K562 (cell line): ENCODE data around the gene HNRNPU. TPM values are rescaled to one million over a fixed set of nuclear protein-coding genes. Genes with fewer than 3 reads are reported as not detected.

Source experiments
- ATAC-seq: fragments of 200-7000 bp; cut with Tn5 transposase; 3 replicates; pipeline ENCODE4 v1.9.1; 2020; ENCODE audit warnings: moderate library complexity
- BruUV-seq: library from RNA; stranded (reverse); fragments of 400-500 nt; replicated peaks from 2 replicates; lab custom pipeline; 2021; lab: Mats Ljungman, UMichigan
- CTCF ChIA-PET: fragments of 300-600 bp; formaldehyde crosslinking; extraction: SDS; loops from one replicate; lab custom pipeline; 2021; ENCODE audit warnings: low intra/inter-chr PET ratio; lab: Yijun Ruan, JAX
- POLR2A ChIA-PET: fragments of 300-600, 350-650 bp; sonication (Branson Sonifier 250); formaldehyde crosslinking; extraction: SDS; loops from one replicate; lab custom pipeline; 2021; ENCODE audit warnings: antibody characterized with exemption, inconsistent platforms; lab: Yijun Ruan, JAX
- DNase-seq, 4 experiments: peaks; one replicate each; pipeline versions ENCODE4 v3.0.0 to v3.0.0-alpha.2; 2011 to 2018; ENCODE audit warnings: low spot score in 3 of 4, mixed read lengths in 3 of 4; ENCODE audit errors: extremely low read depth in 1 of 4
- FAIRE-seq: peaks from 2 replicates; lab custom pipeline; 2011; peaks lifted over from hg19 to GRCh38; lab: Jason Lieb, UNC
- H2AFZ ChIP-seq: 2 replicates; pipeline ENCODE4 v1.6.0; 2011; ENCODE audit warnings: low read depth, low read length, control low read depth, inconsistent platforms
- H3K27ac ChIP-seq: fragments of 200-600 bp; 3 replicates; pipeline ENCODE4 v1.8.0; 2011; ENCODE audit warnings: low read depth, mild to moderate bottlenecking, control low read depth, inconsistent platforms, low read length, moderate library complexity, mixed read lengths; ENCODE audit errors: extremely low read depth
- H3K27me3 ChIP-seq, 2 experiments: fragments of 300-600 bp in 1 of 2; 2 replicates in 1 of 2; 3 replicates in 1 of 2; pipeline versions ENCODE4 v1.6.0 to v1.8.0; 2011; ENCODE audit warnings: inconsistent platforms in 2 of 2, low read length in 2 of 2, mild to moderate bottlenecking in 1 of 2, mixed read lengths in 1 of 2, moderate library complexity in 1 of 2; ENCODE audit not compliant: control insufficient read depth in 2 of 2, insufficient read depth in 2 of 2
- H3K36me3 ChIP-seq: fragments of 300-600 bp; 3 replicates; pipeline ENCODE4 v1.8.0; 2011; ENCODE audit warnings: mild to moderate bottlenecking, low read length, inconsistent platforms; ENCODE audit not compliant: control insufficient read depth, insufficient read depth
- H3K4me1 ChIP-seq, 2 experiments: fragments of 200-600 bp in 1 of 2; replicated peaks in 1 of 2; 2 replicates in 1 of 2; 3 replicates in 1 of 2; pipeline versions ENCODE4 v1.5.1 to v1.8.0; 2011; ENCODE audit warnings: inconsistent platforms in 2 of 2, low read length in 2 of 2, mild to moderate bottlenecking in 1 of 2, mixed read lengths in 1 of 2, moderate library complexity in 1 of 2; ENCODE audit not compliant: control insufficient read depth in 2 of 2, insufficient read depth in 2 of 2
- H3K4me2 ChIP-seq: 2 replicates; pipeline ENCODE4 v1.6.1; 2011; ENCODE audit warnings: low read length, control low read depth, inconsistent platforms, mixed read lengths; ENCODE audit not compliant: insufficient read depth
- H3K4me3 ChIP-seq: fragments of 200-600 bp; sonication (generic), shearing (Covaris generic); 2 replicates; pipeline ENCODE4 v1.5.1; 2016; ENCODE audit warnings: control low read depth, inconsistent platforms
- H3K79me2 ChIP-seq: fragments of 200-600 bp; 3 replicates; pipeline ENCODE4 v1.8.0; 2011; ENCODE audit warnings: low read length, inconsistent platforms; ENCODE audit not compliant: control insufficient read depth, insufficient read depth
- H3K9ac ChIP-seq, 2 experiments: 2 replicates each; pipeline versions ENCODE4 v1.6.0 to v1.6.1; 2011; ENCODE audit warnings: low read depth in 2 of 2, low read length in 2 of 2, control low read depth in 1 of 2, inconsistent platforms in 1 of 2, mild to moderate bottlenecking in 1 of 2, mixed read lengths in 1 of 2; ENCODE audit not compliant: insufficient read depth in 1 of 2
- H3K9me1 ChIP-seq: one replicate; pipeline ENCODE4 v1.6.0; 2011; ENCODE audit warnings: inconsistent platforms, mild to moderate bottlenecking, low read length, moderate library complexity; ENCODE audit not compliant: control insufficient read depth, insufficient read depth
- H3K9me3 ChIP-seq: replicated peaks from 2 replicates; pipeline ENCODE4 v1.5.1; 2011; ENCODE audit warnings: low read depth, low read length, inconsistent platforms; ENCODE audit not compliant: control insufficient read depth, insufficient read depth
- H4K20me1 ChIP-seq: replicated peaks from 2 replicates; pipeline ENCODE4 v1.6.1; 2011; ENCODE audit warnings: low read length, inconsistent platforms, mixed read lengths; ENCODE audit not compliant: control insufficient read depth, insufficient read depth
- ELF4 ChIP-seq: fragments of 450-650 bp; formaldehyde crosslinking; IDR thresholded peaks from 2 replicates; pipeline ENCODE4 v1.4.0; 2022; ENCODE audit warnings: missing genetic modification characterization
- EP400 ChIP-seq: fragments of 450-650 bp; IDR thresholded peaks from 2 replicates; pipeline ENCODE4 v1.6.1; 2017; ENCODE audit warnings: antibody characterized with exemption, mild to moderate bottlenecking, moderate library complexity
- HDGF ChIP-seq: fragments of 450-650 bp; IDR thresholded peaks from 2 replicates; pipeline ENCODE4 v1.6.1; 2016
- KDM4B ChIP-seq, 2 experiments: fragments of 450-650 bp in 1 of 2; sonication (generic) in 1 of 2; IDR thresholded peaks; 2 replicates each; pipeline ENCODE4 v1.6.1; 2016 to 2017; ENCODE audit warnings: borderline replicate concordance in 2 of 2, antibody characterized with exemption in 1 of 2, low read depth in 1 of 2, mild to moderate bottlenecking in 1 of 2
- NR3C1 ChIP-seq: sonication (generic); formaldehyde crosslinking; IDR thresholded peaks from 2 replicates; pipeline ENCODE4 v1.8.1; 2022; ENCODE audit warnings: missing genetic modification reagents
- SUPT5H ChIP-seq: fragments of 450-650 bp; IDR thresholded peaks from 2 replicates; pipeline ENCODE4 v1.6.1; 2016
- ZNF175 ChIP-seq: fragments of 200-800 bp; sonication (Bioruptor generic); IDR thresholded peaks from 2 replicates; pipeline ENCODE4 v1.6.1; 2016; ENCODE audit warnings: low read depth, mild to moderate bottlenecking, missing genetic modification characterization, missing compliant biosample characterization
- ZNF507 ChIP-seq: conservative IDR thresholded peaks from 2 replicates; pipeline ENCODE4 v1.6.1; 2017; ENCODE audit warnings: missing genetic modification characterization, missing compliant biosample characterization
- WGBS: fragments of 100-300 bp; shearing (Covaris generic); methylation state at CpG from one replicate; pipeline ENCODE4 v1.1.6; 2016; ENCODE audit warnings: low coverage, mixed read lengths; ENCODE audit not compliant: insufficient coverage; ENCODE audit errors: missing lambda C conversion rate; 5-methylcytosine and 5-hydroxymethylcytosine counted together
- in situ Hi-C: fragments of 300-500 bp; cut with MboI; formaldehyde crosslinking; loops from 4 replicates; pipeline ENCODE4 v1.15.0; 2018; ENCODE audit warnings: inconsistent platforms, mixed read lengths
- intact Hi-C: fragments of 100-400 bp; cut with micrococcal nuclease; formaldehyde crosslinking; loops from 2 replicates; pipeline ENCODE4 v1.14.2; 2022
- polyA plus RNA-seq, 8 experiments: library from polyadenylated mRNA; depleted of rRNA in 4 of 8; stranded (reverse) in 5 of 8; unstranded in 3 of 8; fragments of >200 nt; fragmentation: Nextera tagmentation in 2 of 8; fragmentation: Illumina TruSeq in 1 of 8; extraction: Ambion mirVana in 2 of 8; extraction: Trizol in 1 of 8; gene quantifications; 2 replicates each; pipeline versions ENCODE4 v1.2.1 to v1.2.3, GENCODE V29; 2011 to 2014; ENCODE audit warnings: inconsistent platforms in 1 of 8, missing spikeins in 1 of 8
- total RNA-seq, 7 experiments: library from RNA; depleted of rRNA in 6 of 7; stranded (reverse); fragments of >200 nt in 6 of 7; fragmentation: Illumina TruSeq in 2 of 7; extraction: Trizol in 2 of 7; gene quantifications; 2 replicates each; pipeline versions ENCODE4 v1.2.1 to v1.2.3, GENCODE V29; 2011 to 2021; ENCODE audit warnings: low replicate concordance in 1 of 7
- TF ChIP-seq, protein P1 (sequence below): fragments of 250-450 bp; sonication (Bioruptor Pico); IDR thresholded peaks from 2 replicates; pipeline ENCODE4 v1.4.0; 2020
- TF ChIP-seq, protein P2 (sequence below): fragments of 250-450 bp; sonication (Bioruptor Pico); IDR thresholded peaks from 2 replicates; pipeline ENCODE4 v1.8.0; 2021; ENCODE audit warnings: borderline replicate concordance, mild to moderate bottlenecking, moderate library complexity; ENCODE audit not compliant: poor library complexity, severe bottlenecking
- TF ChIP-seq, protein P3 (sequence below): sonication (generic); formaldehyde crosslinking; IDR thresholded peaks from 2 replicates; pipeline ENCODE4 v1.8.0; 2022; ENCODE audit warnings: mild to moderate bottlenecking, missing genetic modification reagents
- TF ChIP-seq, protein P4 (sequence below): fragments of 450-650 bp; formaldehyde crosslinking; IDR thresholded peaks from 2 replicates; pipeline ENCODE4 v1.4.0; 2020; ENCODE audit warnings: mild to moderate bottlenecking, moderate library complexity

HNRNPU gene
- total and polyA plus RNA-seq, 9 of the 15 experiments (the other 6 are each of a cell fraction or from before 2014, with no cell fraction given) = 159 to 777 (median 577) TPM

DNA sequence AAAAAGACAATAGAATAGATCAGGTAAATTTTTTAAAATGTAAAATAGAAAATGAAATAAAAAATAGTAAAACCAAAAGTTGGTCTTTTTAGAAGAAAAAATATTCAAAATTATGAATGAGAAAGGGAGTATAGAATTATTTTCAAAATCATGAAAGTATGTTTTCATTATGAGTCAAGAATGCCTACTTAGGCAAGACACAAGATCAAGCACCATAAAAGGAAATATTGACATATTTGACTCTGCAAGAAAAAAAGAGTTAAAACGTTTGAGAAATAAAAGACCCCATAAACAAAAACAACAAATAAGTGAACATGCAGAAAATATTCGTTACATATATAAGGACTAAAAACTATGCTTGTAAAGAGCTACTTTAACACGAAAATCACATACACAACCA lies 33.7 kb downstream of the HNRNPU start:
- in situ Hi-C loops = no loop called here
- H3K9me1 ChIP-seq = no peaks in the 10 kb centered on the region
- no peaks in the 10 kb centered on the region for H3K27me3 ChIP-seq
- CTCF ChIA-PET = no interaction called here
- H3K27ac ChIP-seq = no peak overlapping the region
- POLR2A ChIA-PET = interaction anchor here (1.4 kb wide), 1 partner anchor 17 kb away, joined by 3 read pairs; no protein-coding TSS in a partner anchor
- BruUV-seq = no TSS peak
- H3K36me3 ChIP-seq = no peaks in the 10 kb centered on the region
- ATAC-seq (no peak), FAIRE-seq (no peak), DNase-seq (no peak)
- intact Hi-C loops = loop anchor here (10.0 kb wide), 1 partner anchor 214 kb away; no protein-coding TSS in a partner anchor
- peaks cover 0 to 17% of the 10 kb centered on the region in 2 experiments; a peak in 3 of 5 replicates for H3K4me1 ChIP-seq
- no peak overlapping the region for H3K4me3 ChIP-seq
- WGBS = 32% methylated on average over 3 of the region's 3 CpGs
- H3K9ac ChIP-seq = no peak overlapping the region
- H3K79me2 ChIP-seq = peaks cover 2% of the 10 kb centered on the region
- no peak overlapping the region for H3K4me2 ChIP-seq
- H2AFZ ChIP-seq = no peak overlapping the region
- no peak for TF ChIP-seq NR3C1
- H4K20me1 ChIP-seq = no peaks in the 10 kb centered on the region
- H3K9me3 ChIP-seq = no peaks in the 10 kb centered on the region

DNA sequence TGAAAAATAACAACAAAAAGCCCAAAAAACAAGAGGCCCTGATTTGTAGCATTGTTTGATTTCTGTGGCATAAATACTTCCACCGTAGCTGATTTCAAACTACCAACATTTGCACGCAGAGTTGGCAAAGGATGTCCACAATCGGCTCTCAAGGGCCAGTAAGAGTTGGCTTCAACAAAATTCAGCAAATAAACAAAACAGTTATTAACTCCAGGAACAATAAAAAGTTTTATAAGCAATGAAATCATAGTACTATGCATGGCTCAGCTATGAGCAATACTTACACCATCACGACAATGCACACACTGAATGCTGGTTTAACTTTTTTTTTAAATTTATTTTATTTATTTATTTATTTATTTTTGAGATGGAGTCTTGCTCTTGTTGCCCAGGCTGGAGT lies 37.6 kb downstream of the HNRNPU start:
- intact Hi-C loops (no loop called here), in situ Hi-C loops (no loop called here)
- Histone ChIP-seq H3K9ac (no peak overlapping the region), H3K27me3 (peaks cover 3 to 5% of the 10 kb centered on the region in 2 experiments; a peak in 1 of 5 replicates), H3K79me2 (no peaks in the 10 kb centered on the region), H3K9me1 (no peaks in the 10 kb centered on the region), H2AFZ (no peak overlapping the region), H4K20me1 (no peaks in the 10 kb centered on the region), H3K4me1 (0 out of 5 replicates have a peak, but pooled peaks cover 0 to 2% of the 10 kb centered on the region in 2 experiments), H3K36me3 (no peaks in the 10 kb centered on the region), H3K4me2 (no peak overlapping the region), H3K27ac (no peak overlapping the region), H3K9me3 (no peaks in the 10 kb centered on the region), H3K4me3 (no peak overlapping the region)
- no TSS peak for BruUV-seq
- POLR2A ChIA-PET = interaction anchor here (1.2 to 1.5 kb wide), 2 partner anchors 9 to 12 kb away, joined by 4 to 6 read pairs; partner anchors contain the start of gene COX20
- DNase-seq (no peak), ATAC-seq (no peak), FAIRE-seq (no peak)
- CTCF ChIA-PET = no interaction called here
- WGBS = 43% methylated on average over 4 of the region's 4 CpGs
- TF ChIP-seq HDGF (no peak), SUPT5H (no peak), ZNF175 (CRISPR knock-in tag) (no peak), ELF4 (CRISPR knock-in tag) (no peak), ZNF507 (tag) (no peak), EP400 (no peak), KDM4B (IDR thresholded peaks at IDR 0.05; ENCODE audit: borderline replicate concordance in 2 of 2, low read depth in 1 of 2) (no peak)
- TF ChIP-seq, protein P1, sequence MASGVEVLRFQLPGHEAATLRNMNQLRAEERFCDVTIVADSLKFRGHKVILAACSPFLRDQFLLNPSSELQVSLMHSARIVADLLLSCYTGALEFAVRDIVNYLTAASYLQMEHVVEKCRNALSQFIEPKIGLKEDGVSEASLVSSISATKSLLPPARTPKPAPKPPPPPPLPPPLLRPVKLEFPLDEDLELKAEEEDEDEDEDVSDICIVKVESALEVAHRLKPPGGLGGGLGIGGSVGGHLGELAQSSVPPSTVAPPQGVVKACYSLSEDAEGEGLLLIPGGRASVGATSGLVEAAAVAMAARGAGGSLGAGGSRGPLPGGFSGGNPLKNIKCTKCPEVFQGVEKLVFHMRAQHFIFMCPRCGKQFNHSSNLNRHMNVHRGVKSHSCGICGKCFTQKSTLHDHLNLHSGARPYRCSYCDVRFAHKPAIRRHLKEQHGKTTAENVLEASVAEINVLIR (CRISPR knock-in tag) = no peak
- TF ChIP-seq, protein P2, sequence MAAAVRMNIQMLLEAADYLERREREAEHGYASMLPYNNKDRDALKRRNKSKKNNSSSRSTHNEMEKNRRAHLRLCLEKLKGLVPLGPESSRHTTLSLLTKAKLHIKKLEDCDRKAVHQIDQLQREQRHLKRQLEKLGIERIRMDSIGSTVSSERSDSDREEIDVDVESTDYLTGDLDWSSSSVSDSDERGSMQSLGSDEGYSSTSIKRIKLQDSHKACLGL (CRISPR knock-in tag) = no peak
- TF ChIP-seq, protein P3, sequence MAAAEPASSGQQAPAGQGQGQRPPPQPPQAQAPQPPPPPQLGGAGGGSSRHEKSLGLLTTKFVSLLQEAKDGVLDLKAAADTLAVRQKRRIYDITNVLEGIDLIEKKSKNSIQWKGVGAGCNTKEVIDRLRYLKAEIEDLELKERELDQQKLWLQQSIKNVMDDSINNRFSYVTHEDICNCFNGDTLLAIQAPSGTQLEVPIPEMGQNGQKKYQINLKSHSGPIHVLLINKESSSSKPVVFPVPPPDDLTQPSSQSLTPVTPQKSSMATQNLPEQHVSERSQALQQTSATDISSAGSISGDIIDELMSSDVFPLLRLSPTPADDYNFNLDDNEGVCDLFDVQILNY (CRISPR knock-in tag) = no peak
- TF ChIP-seq, protein P4, sequence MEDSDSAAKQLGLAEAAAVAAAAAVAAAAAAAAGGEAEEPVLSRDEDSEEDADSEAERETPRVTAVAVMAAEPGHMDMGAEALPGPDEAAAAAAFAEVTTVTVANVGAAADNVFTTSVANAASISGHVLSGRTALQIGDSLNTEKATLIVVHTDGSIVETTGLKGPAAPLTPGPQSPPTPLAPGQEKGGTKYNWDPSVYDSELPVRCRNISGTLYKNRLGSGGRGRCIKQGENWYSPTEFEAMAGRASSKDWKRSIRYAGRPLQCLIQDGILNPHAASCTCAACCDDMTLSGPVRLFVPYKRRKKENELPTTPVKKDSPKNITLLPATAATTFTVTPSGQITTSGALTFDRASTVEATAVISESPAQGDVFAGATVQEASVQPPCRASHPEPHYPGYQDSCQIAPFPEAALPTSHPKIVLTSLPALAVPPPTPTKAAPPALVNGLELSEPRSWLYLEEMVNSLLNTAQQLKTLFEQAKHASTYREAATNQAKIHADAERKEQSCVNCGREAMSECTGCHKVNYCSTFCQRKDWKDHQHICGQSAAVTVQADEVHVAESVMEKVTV (CRISPR knock-in tag) = no peak
